CD14-positive monocyte (primary cell): ENCODE data around the gene PDPN. TPM values are rescaled to one million over a fixed set of nuclear protein-coding genes. Genes with fewer than 3 reads are reported as not detected.
A peak's percentile ranks its signal among the peaks of the same experiment; 100 is the strongest.

ENCODE experiments used
- DNase-seq, 3 donors: peaks; one replicate each; pipeline ENCODE4 v3.0.0-alpha.2; 2011 to 2022
- H2AFZ ChIP-seq: 2 replicates; pipeline ENCODE4 v1.6.0; 2012; ENCODE audit warnings: mild to moderate bottlenecking, low read depth, low read length, inconsistent platforms; ENCODE audit not compliant: insufficient read depth, poor library complexity, severe bottlenecking
- H3K27ac ChIP-seq, 2 donors: 1 replicate in 1 of 2; 2 replicates in 1 of 2; pipeline ENCODE4 v1.5.1; 2012 to 2013; ENCODE audit warnings: low read length in 2 of 2, control low read depth in 1 of 2, inconsistent platforms in 1 of 2, low read depth in 1 of 2, mild to moderate bottlenecking in 1 of 2
- H3K27me3 ChIP-seq, 2 donors: one replicate each; pipeline versions ENCODE4 v1.6.0 to v1.6.1; 2011 to 2013; ENCODE audit warnings: low read length in 2 of 2; ENCODE audit not compliant: control insufficient read depth in 2 of 2, insufficient read depth in 2 of 2
- H3K36me3 ChIP-seq, 2 donors: replicated peaks in 1 of 2; 1 replicate in 1 of 2; 2 replicates in 1 of 2; pipeline versions ENCODE4 v1.5.1 to v1.6.1; 2012 to 2013; ENCODE audit warnings: low read length in 2 of 2, control low read depth in 1 of 2, inconsistent platforms in 1 of 2, mild to moderate bottlenecking in 1 of 2; ENCODE audit not compliant: insufficient read depth in 2 of 2, control insufficient read depth in 1 of 2
- H3K4me1 ChIP-seq, 2 donors: 1 replicate in 1 of 2; 2 replicates in 1 of 2; pipeline versions ENCODE4 v1.5.1 to v1.6.1; 2012 to 2013; ENCODE audit warnings: low read length in 2 of 2, control low read depth in 1 of 2, inconsistent platforms in 1 of 2, mild to moderate bottlenecking in 1 of 2, moderate library complexity in 1 of 2; ENCODE audit not compliant: insufficient read depth in 2 of 2, control insufficient read depth in 1 of 2
- H3K4me2 ChIP-seq: replicated peaks from 2 replicates; pipeline ENCODE3; 2012; ENCODE audit warnings: low read length, moderate library complexity, mild to moderate bottlenecking; ENCODE audit not compliant: poor library complexity, severe bottlenecking; ENCODE audit errors: extremely low read depth
- H3K4me3 ChIP-seq, 3 experiments: fragments of 200-600 bp in 1 of 3; sonication (generic) in 1 of 3; replicated peaks in 1 of 3; 1 replicate in 2 of 3; 2 replicates in 1 of 3; pipeline ENCODE4 v1.5.1; 2011 to 2013; ENCODE audit warnings: low read length in 3 of 3, mild to moderate bottlenecking in 3 of 3, control low read depth in 2 of 3, low read depth in 2 of 3, inconsistent platforms in 1 of 3, moderate library complexity in 1 of 3
- H3K79me2 ChIP-seq: 2 replicates; pipeline ENCODE4 v1.6.0; 2012; ENCODE audit warnings: mild to moderate bottlenecking, control low read depth, inconsistent platforms, low read length, moderate library complexity; ENCODE audit not compliant: insufficient read depth
- H3K9ac ChIP-seq: 2 replicates; pipeline ENCODE4 v1.6.0; 2017; ENCODE audit warnings: low read length, mild to moderate bottlenecking; ENCODE audit not compliant: insufficient read depth, poor library complexity, severe bottlenecking
- H3K9me3 ChIP-seq, 2 donors: replicated peaks in 1 of 2; 1 replicate in 1 of 2; 2 replicates in 1 of 2; pipeline versions ENCODE4 v1.5.1 to v1.6.1; 2012 to 2013; ENCODE audit warnings: low read length in 2 of 2, control low read depth in 1 of 2; ENCODE audit not compliant: control insufficient read depth in 1 of 2, insufficient read depth in 1 of 2
- H4K20me1 ChIP-seq: 2 replicates; pipeline ENCODE4 v1.6.0; 2012; ENCODE audit warnings: mild to moderate bottlenecking, low read length, control low read depth, moderate library complexity; ENCODE audit not compliant: insufficient read depth
- H3K27ac Mint-ChIP-seq, 7 donors: one replicate each; pipeline ENCODE4 v1.8.0; 2020; ENCODE audit warnings: mild to moderate bottlenecking in 7 of 7, mixed read lengths in 7 of 7, moderate library complexity in 6 of 7, inconsistent platforms in 2 of 7
- H3K27me3 Mint-ChIP-seq, 3 donors: one replicate each; pipeline ENCODE4 v1.8.0; 2021 to 2022; ENCODE audit warnings: low read depth in 3 of 3, mild to moderate bottlenecking in 3 of 3, mixed read lengths in 3 of 3, moderate library complexity in 3 of 3, inconsistent platforms in 1 of 3
- H3K36me3 Mint-ChIP-seq, 2 donors: one replicate each; pipeline ENCODE4 v1.8.0; 2020; ENCODE audit warnings: mixed read lengths in 2 of 2, inconsistent platforms in 1 of 2, mild to moderate bottlenecking in 1 of 2
- H3K4me1 Mint-ChIP-seq: one replicate; pipeline ENCODE4 v1.8.0; 2020; ENCODE audit warnings: mild to moderate bottlenecking, mixed read lengths
- H3K4me3 Mint-ChIP-seq, 2 donors: one replicate each; pipeline ENCODE4 v1.8.0; 2020; ENCODE audit warnings: mild to moderate bottlenecking in 2 of 2, mixed read lengths in 2 of 2, moderate library complexity in 1 of 2
- H3K9me3 Mint-ChIP-seq, 7 donors: one replicate each; pipeline ENCODE4 v1.8.0; 2020 to 2022; ENCODE audit warnings: mixed read lengths in 7 of 7, mild to moderate bottlenecking in 6 of 7, moderate library complexity in 6 of 7, inconsistent platforms in 2 of 7
- CTCF ChIP-seq: fragments of 200-600 bp; IDR thresholded peaks from one replicate; pipeline ENCODE4 v1.8.0; 2022; ENCODE audit warnings: antibody characterized with exemption, mild to moderate bottlenecking
- WGBS: methylation state at CpG from one replicate; pipeline ENCODE4 v1.1.5; 2013; ENCODE audit warnings: missing lambda C conversion rate; ENCODE audit not compliant: insufficient coverage; 5-methylcytosine and 5-hydroxymethylcytosine counted together
- intact Hi-C, 2 donors: fragments of 100-400 bp; cut with micrococcal nuclease; formaldehyde crosslinking; loops; one replicate each; pipeline versions ENCODE4 v1.15.0 to v1.15.1; 2023
- polyA plus RNA-seq, 3 donors: library from polyadenylated mRNA; depleted of rRNA in 1 of 3; unstranded in 2 of 3; stranded (reverse) in 1 of 3; fragments of 300-500 nt in 2 of 3; fragments of >200 nt in 1 of 3; fragmentation: Illumina TruSeq in 2 of 3; gene quantifications; 1 replicate in 2 of 3; 2 replicates in 1 of 3; pipeline ENCODE4 v1.2.3, GENCODE V29; 2012 to 2021

PDPN gene
- polyA plus RNA-seq, 3 donors, result not detected

- no peak overlapping the region for H3K4me2 ChIP-seq
- H3K36me3 Mint-ChIP-seq, result no peaks in the 10 kb centered on the region
- H3K27ac ChIP-seq, result no peak overlapping the region
- H3K27me3 Mint-ChIP-seq, result peaks cover 5 to 27% (median 18%) of the 10 kb centered on the region in 3 donors
- no peak overlapping the region for H3K4me3 ChIP-seq
- H3K4me1 ChIP-seq, result no peaks in the 10 kb centered on the region
- intact Hi-C loops, result no loop called here
- no peaks in the 10 kb centered on the region for H4K20me1 ChIP-seq
- no peaks in the 10 kb centered on the region for H3K4me1 Mint-ChIP-seq
- no peaks in the 10 kb centered on the region for H3K9me3 ChIP-seq
- no peaks in the 10 kb centered on the region for H3K79me2 ChIP-seq
- H3K4me3 Mint-ChIP-seq, result no peak overlapping the region
- H3K9me3 Mint-ChIP-seq, result peaks cover 0 to 6% (median 2%) of the 10 kb centered on the region in 7 donors
- peaks cover 0 to 8% of the 10 kb centered on the region in 2 donors for H3K27me3 ChIP-seq
- no peak overlapping the region for H3K27ac Mint-ChIP-seq
- H3K36me3 ChIP-seq, result no peaks in the 10 kb centered on the region
- WGBS, result 80% methylated on average over 2 of the region's 5 CpGs
- H2AFZ ChIP-seq, result no peak overlapping the region
- DNase-seq, result peak in 1 of 3 donors; percentile 21
- H3K9ac ChIP-seq, result no peak overlapping the region
- TF ChIP-seq CTCF, result peak; percentile 63
These were observed 12.7 kb upstream of the PDPN start for GRCh38 chr1:13570924-13571323.

- Mint-ChIP-seq H3K4me1 (no peaks in the 10 kb centered on the region), H3K27ac (no peak overlapping the region), H3K9me3 (peaks cover 0 to 6% (median 0%) of the 10 kb centered on the region in 7 donors), H3K36me3 (no peaks in the 10 kb centered on the region), H3K4me3 (peak overlapping the region in 1 of 2 donors; percentile 15), H3K27me3 (peaks cover 11 to 28% (median 25%) of the 10 kb centered on the region in 3 donors)
- H3K4me1 ChIP-seq, result no peaks in the 10 kb centered on the region
- H4K20me1 ChIP-seq, result no peaks in the 10 kb centered on the region
- no peaks in the 10 kb centered on the region for H3K9me3 ChIP-seq
- WGBS, result 100% methylated on average over 1 of the region's 4 CpGs
- H3K4me3 ChIP-seq, result no peak overlapping the region
- H3K36me3 ChIP-seq, result no peaks in the 10 kb centered on the region
- no peak for TF ChIP-seq CTCF
- peaks cover 0 to 5% of the 10 kb centered on the region in 2 donors for H3K27me3 ChIP-seq
- no peak for DNase-seq
- H3K79me2 ChIP-seq, result no peaks in the 10 kb centered on the region
- H3K9ac ChIP-seq, result no peak overlapping the region
- H2AFZ ChIP-seq, result no peak overlapping the region
- H3K4me2 ChIP-seq, result no peak overlapping the region
- intact Hi-C loops, result no loop called here
- H3K27ac ChIP-seq, result no peak overlapping the region
These were observed 10.0 kb upstream of the PDPN start for GRCh38 chr1:13573586-13573985.
